Right lobe of liver (tissue), 6 donors: ENCODE data around the gene ZNF385B. TPM values are rescaled to one million over a fixed set of nuclear protein-coding genes. Genes with fewer than 3 reads are reported as not detected.
A peak's percentile ranks its signal among the peaks of the same experiment; 100 is the strongest.

Experiments used
- ATAC-seq, 4 donors: fragments of 200-7000 bp; cut with Tn5 transposase; one replicate each; pipeline ENCODE4 v1.9.1; 2020; ENCODE audit warnings: mild to moderate bottlenecking in 4 of 4, moderate library complexity in 4 of 4
- DNase-seq, 3 donors: peaks; one replicate each; pipeline ENCODE4 v3.0.0-alpha.2; 2020
- H3K27ac ChIP-seq, 3 donors: fragments of 200-600 bp; one replicate each; pipeline ENCODE4 v1.8.0; 2022
- H3K27me3 ChIP-seq, 2 donors: fragments of 200-600 bp; one replicate each; pipeline ENCODE4 v1.8.0; 2022
- H3K36me3 ChIP-seq, 4 donors: fragments of 200-600 bp; sonication (generic) in 1 of 4; one replicate each; pipeline versions ENCODE4 v1.5.1 to v1.8.0; 2017 to 2022; ENCODE audit warnings: control low read depth in 1 of 4
- H3K4me1 ChIP-seq, 4 donors: fragments of 200-600 bp; sonication (generic) in 1 of 4; one replicate each; pipeline versions ENCODE4 v1.5.1 to v1.8.0; 2017 to 2022; ENCODE audit warnings: control low read depth in 1 of 4
- H3K4me3 ChIP-seq, 3 donors: fragments of 200-600 bp; one replicate each; pipeline ENCODE4 v1.8.0; 2022
- H3K9me3 ChIP-seq, 4 donors: fragments of 200-600 bp; sonication (generic) in 1 of 4; one replicate each; pipeline versions ENCODE4 v1.5.1 to v1.8.0; 2017 to 2022; ENCODE audit warnings: control low read depth in 1 of 4
- CTCF ChIP-seq, 4 donors: fragments of 200-600 bp in 3 of 4; fragments of 450-650 bp in 1 of 4; IDR thresholded peaks; one replicate each; pipeline versions ENCODE4 v1.5.1 to v1.8.0; 2016 to 2022; ENCODE audit warnings: antibody characterized with exemption in 4 of 4, mild to moderate bottlenecking in 2 of 4
- POLR2A ChIP-seq: fragments of 450-650 bp; IDR thresholded peaks from one replicate; pipeline ENCODE4 v1.6.1; 2017; ENCODE audit warnings: antibody characterized with exemption, mild to moderate bottlenecking
- WGBS: methylation state at CpG from one replicate; pipeline ENCODE4 v1.1.6; 2018; ENCODE audit warnings: low coverage, low lambda C conversion rate; ENCODE audit not compliant: insufficient coverage; ENCODE audit errors: missing lambda C conversion rate; 5-methylcytosine and 5-hydroxymethylcytosine counted together
- intact Hi-C, 2 donors: fragments of 100-400 bp; cut with DNase I; formaldehyde crosslinking; loops; one replicate each; pipeline versions ENCODE4 v1.11.2 to v1.14.1; 2022
- total RNA-seq, 6 experiments: library from RNA; depleted of rRNA in 2 of 6; stranded (reverse); fragments of >200 nt in 2 of 6; fragmentation: NEBNext Ultra II Directional in 3 of 6; extraction: Animal tissue kit (Norgen Biotek cat#: 25700) in 3 of 6; gene quantifications; one replicate each; pipeline versions ENCODE4 v1.1.0 to v1.2.4, GENCODE V29; 2016 to 2023
- donor health status: DM: no; HTN: yes; CAD: no.
- donor health status: DM: no; HTN: no; CAD: no.
- donor health status: DM: no; HTN: no; CAD: no.
- donor health status: DM: no; HTN: yes; CAD: no.
- donor health status: DM: no; HTN: yes; CAD: no.

The ZNF385B gene
- total RNA-seq, 6 experiments from 2014 or later: 3.9 to 15.7 (median 5.9) TPM

DNA sequence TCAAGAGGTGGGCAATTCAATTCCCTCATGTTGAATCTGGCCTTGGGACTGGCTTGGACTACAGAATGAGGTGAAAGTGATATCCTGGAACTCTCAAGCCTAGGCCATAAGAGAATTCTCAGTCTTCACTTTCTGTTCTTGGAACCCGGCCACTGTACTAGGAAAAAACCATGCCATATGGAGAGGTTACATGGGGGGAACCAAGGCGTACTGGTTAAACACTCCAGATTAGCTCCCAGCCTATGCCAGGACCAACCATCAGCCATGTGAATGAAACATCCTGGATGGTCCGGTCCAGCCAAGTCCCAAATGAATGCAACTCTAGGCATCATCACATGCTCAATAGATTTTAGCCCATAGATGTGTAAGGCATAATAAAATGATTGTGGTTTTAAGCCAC is 56.4 kb downstream of the ZNF385B start:
- WGBS: 89% methylated on average over 3 of the region's 3 CpGs
- H3K4me1 ChIP-seq: no peaks in the 10 kb centered on the region
- no peak for DNase-seq
- no peaks in the 10 kb centered on the region for H3K36me3 ChIP-seq
- ATAC-seq: no peak
- no peaks in the 10 kb centered on the region for H3K9me3 ChIP-seq
- TF ChIP-seq POLR2A (no peak), CTCF (IDR thresholded peaks at IDR 0.05) (no peak)
- intact Hi-C loops: no loop called here
- H3K4me3 ChIP-seq: no peak overlapping the region
- no peak overlapping the region for H3K27ac ChIP-seq
- no peaks in the 10 kb centered on the region for H3K27me3 ChIP-seq

- ATAC-seq (no peak), DNase-seq (no peak)
- no peaks in the 10 kb centered on the region for H3K4me1 ChIP-seq
- no peaks in the 10 kb centered on the region for H3K27me3 ChIP-seq
- intact Hi-C loops: no loop called here
- H3K4me3 ChIP-seq: no peak overlapping the region
- no peaks in the 10 kb centered on the region for H3K36me3 ChIP-seq
- TF ChIP-seq CTCF (IDR thresholded peaks at IDR 0.05) (no peak), POLR2A (no peak)
- 59% methylated on average over 2 of the region's 2 CpGs for WGBS
- H3K27ac ChIP-seq: no peak overlapping the region
- H3K9me3 ChIP-seq: no peaks in the 10 kb centered on the region
These were observed 57.2 kb downstream of the ZNF385B start for GRCh38 chr2:179804206-179804605.

- Histone ChIP-seq H3K36me3 (no peaks in the 10 kb centered on the region), H3K27ac (no peak overlapping the region), H3K27me3 (no peaks in the 10 kb centered on the region), H3K9me3 (no peaks in the 10 kb centered on the region), H3K4me1 (no peaks in the 10 kb centered on the region), H3K4me3 (no peak overlapping the region)
- TF ChIP-seq POLR2A (no peak), CTCF (IDR thresholded peaks at IDR 0.05) (no peak)
- DNase-seq (no peak), ATAC-seq (no peak)
- WGBS: 64% methylated on average over 2 of the region's 2 CpGs
- intact Hi-C loops: no loop called here
These were observed 59.1 kb downstream of the ZNF385B start for GRCh38 chr2:179802051-179802882.

- ATAC-seq (peak in 1 of 4 donors; percentile 56), DNase-seq (no peak)
- Histone ChIP-seq H3K9me3 (no peaks in the 10 kb centered on the region), H3K4me1 (no peaks in the 10 kb centered on the region), H3K27ac (no peak overlapping the region), H3K36me3 (no peaks in the 10 kb centered on the region), H3K4me3 (no peak overlapping the region), H3K27me3 (no peaks in the 10 kb centered on the region)
- TF ChIP-seq POLR2A: no peak
- no peak for TF ChIP-seq CTCF (IDR thresholded peaks at IDR 0.05)
- intact Hi-C loops: no loop called here
These were observed 60.6 kb downstream of the ZNF385B start for GRCh38 chr2:179800776-179801175.
